H9 (cell line): Measurements from ENCODE around the gene CLDN8. TPM values are rescaled to one million over a fixed set of nuclear protein-coding genes. Genes with fewer than 3 reads are reported as not detected.

Source experiments
- DNase-seq: peaks from one replicate; pipeline ENCODE4 v3.0.0-alpha.2; 2017
- H2AFZ ChIP-seq: one replicate; pipeline ENCODE4 v1.6.1; 2013; ENCODE audit warnings: mild to moderate bottlenecking, low read length, control low read depth, moderate library complexity
- H2AK5ac ChIP-seq: 2 replicates; pipeline ENCODE4 v1.6.1; 2013; ENCODE audit warnings: low read length, control low read depth, mixed read lengths; ENCODE audit not compliant: insufficient read length
- H2BK120ac ChIP-seq: one replicate; pipeline ENCODE4 v1.6.1; 2013; ENCODE audit warnings: low read depth, mild to moderate bottlenecking, low read length, control low read depth, inconsistent platforms; ENCODE audit not compliant: poor library complexity, severe bottlenecking
- H2BK12ac ChIP-seq: 2 replicates; pipeline ENCODE4 v1.6.1; 2013; ENCODE audit warnings: low read length, control low read depth, mixed read lengths, low read depth; ENCODE audit not compliant: insufficient read length
- H2BK15ac ChIP-seq: 2 replicates; pipeline ENCODE4 v1.6.1; 2013; ENCODE audit warnings: low read depth, low read length, control low read depth
- H2BK20ac ChIP-seq: one replicate; pipeline ENCODE4 v1.6.1; 2013; ENCODE audit warnings: low read depth, mild to moderate bottlenecking, low read length, control low read depth, inconsistent platforms; ENCODE audit not compliant: poor library complexity, severe bottlenecking
- H2BK5ac ChIP-seq: 2 replicates; pipeline ENCODE4 v1.6.1; 2013; ENCODE audit warnings: low read length, control low read depth, mixed read lengths; ENCODE audit not compliant: insufficient read length
- H3K14ac ChIP-seq: 2 replicates; pipeline ENCODE4 v1.6.1; 2013; ENCODE audit warnings: low read length, control low read depth; ENCODE audit not compliant: insufficient read depth
- H3K18ac ChIP-seq: 2 replicates; pipeline ENCODE4 v1.6.1; 2013; ENCODE audit warnings: low read depth, mild to moderate bottlenecking, mixed read lengths, low read length, control low read depth; ENCODE audit not compliant: insufficient read length
- H3K23ac ChIP-seq: 2 replicates; pipeline ENCODE4 v1.6.1; 2013; ENCODE audit warnings: low read length, control low read depth, mixed read lengths, low read depth; ENCODE audit not compliant: insufficient read length
- H3K23me2 ChIP-seq: 2 replicates; pipeline ENCODE4 v1.6.1; 2013; ENCODE audit warnings: low read depth, mild to moderate bottlenecking, mixed read lengths, low read length, control low read depth; ENCODE audit not compliant: insufficient read length, poor library complexity, severe bottlenecking
- H3K27ac ChIP-seq: 2 replicates; pipeline ENCODE4 v1.5.1; 2013; ENCODE audit warnings: low read length, control low read depth, mixed read lengths, low read depth; ENCODE audit not compliant: insufficient read length
- H3K27me3 ChIP-seq: 2 replicates; pipeline ENCODE4 v1.6.1; 2013; ENCODE audit warnings: low read length, control low read depth, inconsistent platforms; ENCODE audit not compliant: insufficient read depth
- H3K4ac ChIP-seq: 2 replicates; pipeline ENCODE4 v1.6.1; 2013; ENCODE audit warnings: low read depth, mild to moderate bottlenecking, control low read depth, inconsistent platforms, low read length, moderate library complexity
- H3K4me1 ChIP-seq: 2 replicates; pipeline ENCODE4 v1.6.1; 2013; ENCODE audit warnings: low read length, control low read depth, inconsistent platforms; ENCODE audit not compliant: insufficient read depth
- H3K4me2 ChIP-seq: 2 replicates; pipeline ENCODE4 v1.6.1; 2013; ENCODE audit warnings: low read length, control low read depth, mixed read lengths; ENCODE audit not compliant: insufficient read length, insufficient read depth
- H3K56ac ChIP-seq: 2 replicates; pipeline ENCODE4 v1.6.1; 2013; ENCODE audit warnings: low read depth, mild to moderate bottlenecking, mixed read lengths, low read length, control low read depth; ENCODE audit not compliant: insufficient read length
- H3K79me1 ChIP-seq: 2 replicates; pipeline ENCODE4 v1.6.1; 2013; ENCODE audit warnings: low read depth, mild to moderate bottlenecking, moderate library complexity, low read length, control low read depth, inconsistent platforms; ENCODE audit not compliant: insufficient read depth, poor library complexity, severe bottlenecking
- H3K79me2 ChIP-seq: 2 replicates; pipeline ENCODE4 v1.6.1; 2013; ENCODE audit warnings: low read length, control low read depth, inconsistent platforms; ENCODE audit not compliant: insufficient read depth
- H3K9ac ChIP-seq: 2 replicates; pipeline ENCODE4 v1.6.1; 2013; ENCODE audit warnings: low read length, control low read depth, mixed read lengths; ENCODE audit not compliant: insufficient read length; ENCODE audit errors: extremely low read depth
- H3K9me3 ChIP-seq: one replicate; pipeline ENCODE4 v1.6.1; 2013; ENCODE audit warnings: low read depth, low read length, inconsistent platforms; ENCODE audit not compliant: control insufficient read depth
- H3T11ph ChIP-seq: one replicate; pipeline ENCODE4 v1.6.1; 2013; ENCODE audit warnings: mild to moderate bottlenecking, low read length, control low read depth, inconsistent platforms
- H4K20me1 ChIP-seq: one replicate; pipeline ENCODE4 v1.6.1; 2013; ENCODE audit not compliant: control insufficient read depth, insufficient read length, insufficient read depth
- H4K5ac ChIP-seq: 2 replicates; pipeline ENCODE4 v1.6.1; 2013; ENCODE audit warnings: low read depth, mild to moderate bottlenecking, mixed read lengths, low read length, control low read depth; ENCODE audit not compliant: insufficient read length
- H4K8ac ChIP-seq: replicated peaks from 2 replicates; pipeline ENCODE4 v1.6.1; 2013; ENCODE audit warnings: low read length, control low read depth, mixed read lengths, low read depth; ENCODE audit not compliant: insufficient read length
- H4K91ac ChIP-seq: 2 replicates; pipeline ENCODE4 v1.6.1; 2013; ENCODE audit warnings: low read depth, mild to moderate bottlenecking, moderate library complexity, mixed read lengths, low read length, control low read depth; ENCODE audit not compliant: insufficient read length
- H3K27ac Mint-ChIP-seq, 3 experiments: 2 replicates in 2 of 3; 3 replicates in 1 of 3; pipeline ENCODE4 v1.8.0; 2020 to 2021; ENCODE audit warnings: mixed read lengths in 3 of 3, mild to moderate bottlenecking in 1 of 3, moderate library complexity in 1 of 3
- H3K27me3 Mint-ChIP-seq: 2 replicates; pipeline ENCODE4 v1.8.0; 2021; ENCODE audit warnings: low read depth, mild to moderate bottlenecking, moderate library complexity, mixed read lengths
- H3K36me3 Mint-ChIP-seq, 3 experiments: 2 replicates in 2 of 3; 3 replicates in 1 of 3; pipeline ENCODE4 v1.8.0; 2020 to 2021; ENCODE audit warnings: low read depth in 3 of 3, mixed read lengths in 3 of 3; ENCODE audit not compliant: insufficient read depth in 1 of 3
- H3K4me1 Mint-ChIP-seq, 2 experiments: 2 replicates each; pipeline ENCODE4 v1.8.0; 2020; ENCODE audit warnings: mixed read lengths in 2 of 2
- H3K4me3 Mint-ChIP-seq, 2 experiments: 2 replicates in 1 of 2; 3 replicates in 1 of 2; pipeline ENCODE4 v1.8.0; 2020 to 2021; ENCODE audit warnings: mild to moderate bottlenecking in 2 of 2, mixed read lengths in 2 of 2, moderate library complexity in 1 of 2
- H3K9me3 Mint-ChIP-seq, 2 experiments: 2 replicates in 1 of 2; 3 replicates in 1 of 2; pipeline ENCODE4 v1.8.0; 2020; ENCODE audit warnings: mild to moderate bottlenecking in 2 of 2, mixed read lengths in 2 of 2, moderate library complexity in 1 of 2
- CTCF ChIP-seq: fragments of 200-600 bp; sonication (generic); conservative IDR thresholded peaks from 3 replicates; pipeline ENCODE4 v1.8.0; 2021; ENCODE audit warnings: antibody characterized with exemption, mild to moderate bottlenecking
- WGBS: extraction: QIAGEN DNeasy Blood & Tissue Kit; methylation state at CpG from one replicate; pipeline ENCODE4 v1.1.7; 2013; ENCODE audit warnings: missing lambda C conversion rate, low lambda C conversion rate, mixed read lengths; ENCODE audit not compliant: insufficient read length; ENCODE audit errors: extremely low coverage; 5-methylcytosine and 5-hydroxymethylcytosine counted together
- total RNA-seq: library from RNA; stranded (reverse); gene quantifications from 2 replicates; pipeline ENCODE4 v1.2.1, GENCODE V29; 2021

Gene CLDN8
- total RNA-seq, 1 experiment from 2014 or later = not detected

GRCh38 chr21:30164796-30165195 lies 51.1 kb downstream of the CLDN8 start:
- Histone ChIP-seq H3K4me1 (no peaks in the 10 kb centered on the region), H3K79me2 (no peaks in the 10 kb centered on the region), H2AFZ (no peak overlapping the region), H2AK5ac (no peak overlapping the region), H3T11ph (no peak overlapping the region), H2BK5ac (no peak overlapping the region), H3K27ac (no peak overlapping the region), H4K91ac (no peak overlapping the region), H2BK15ac (no peak overlapping the region), H3K4me2 (no peak overlapping the region), H3K79me1 (no peaks in the 10 kb centered on the region), H2BK12ac (no peak overlapping the region), H3K4ac (no peak overlapping the region), H3K27me3 (no peaks in the 10 kb centered on the region), H3K56ac (no peak overlapping the region), H3K9ac (no peak overlapping the region), H4K5ac (no peak overlapping the region), H3K23me2 (no peaks in the 10 kb centered on the region), H2BK120ac (no peak overlapping the region), H4K20me1 (no peaks in the 10 kb centered on the region), H3K18ac (no peak overlapping the region), H3K14ac (no peak overlapping the region), H3K23ac (no peak overlapping the region), H3K9me3 (no peaks in the 10 kb centered on the region), H2BK20ac (no peak overlapping the region), H4K8ac (no peak overlapping the region)
- Mint-ChIP-seq H3K27me3 (no peaks in the 10 kb centered on the region; the same call in 1 of the 2 replicates), H3K4me1 (peaks cover 4 to 6% of the 10 kb centered on the region in 2 experiments), H3K4me3 (no peak overlapping the region), H3K9me3 (no peaks in the 10 kb centered on the region), H3K27ac (no peak overlapping the region), H3K36me3 (no peaks in the 10 kb centered on the region)
- TF ChIP-seq CTCF = no peak
- no CpG with 5 or more reads among the region's 1 CpG for WGBS
- no peak for DNase-seq

Other genes with a start within 250 kb of the CLDN8 start
- not detected in 2 replicates for gene CLDN17, start 49.3 kb downstream of the CLDN8 start, total RNA-seq
- not detected in 2 replicates for gene KRTAP24-1, start 66.9 kb upstream of the CLDN8 start, total RNA-seq
- not detected in 2 replicates for gene KRTAP25-1, start 73.4 kb upstream of the CLDN8 start, total RNA-seq
- gene KRTAP26-1, start 104.2 kb upstream of the CLDN8 start, total RNA-seq = not detected in 2 replicates
- not detected in 2 replicates for gene KRTAP27-1, start 121.6 kb upstream of the CLDN8 start, total RNA-seq
- gene KRTAP23-1, start 132.5 kb upstream of the CLDN8 start, total RNA-seq = not detected in 2 replicates
- not detected in 2 replicates for gene KRTAP13-2, start 156.2 kb upstream of the CLDN8 start, total RNA-seq
- gene KRTAP13-1, start 179.9 kb upstream of the CLDN8 start, total RNA-seq = not detected in 2 replicates
- not detected in 2 replicates for gene KRTAP13-3, start 209.8 kb upstream of the CLDN8 start, total RNA-seq
- gene KRTAP13-4, start 214.1 kb upstream of the CLDN8 start, total RNA-seq = 0.39 and 0.68 TPM in 2 replicates
- gene KRTAP15-1, start 224.2 kb upstream of the CLDN8 start, total RNA-seq = not detected in 2 replicates